ENCODE measurements around the gene CYP24A1.

DNA sequence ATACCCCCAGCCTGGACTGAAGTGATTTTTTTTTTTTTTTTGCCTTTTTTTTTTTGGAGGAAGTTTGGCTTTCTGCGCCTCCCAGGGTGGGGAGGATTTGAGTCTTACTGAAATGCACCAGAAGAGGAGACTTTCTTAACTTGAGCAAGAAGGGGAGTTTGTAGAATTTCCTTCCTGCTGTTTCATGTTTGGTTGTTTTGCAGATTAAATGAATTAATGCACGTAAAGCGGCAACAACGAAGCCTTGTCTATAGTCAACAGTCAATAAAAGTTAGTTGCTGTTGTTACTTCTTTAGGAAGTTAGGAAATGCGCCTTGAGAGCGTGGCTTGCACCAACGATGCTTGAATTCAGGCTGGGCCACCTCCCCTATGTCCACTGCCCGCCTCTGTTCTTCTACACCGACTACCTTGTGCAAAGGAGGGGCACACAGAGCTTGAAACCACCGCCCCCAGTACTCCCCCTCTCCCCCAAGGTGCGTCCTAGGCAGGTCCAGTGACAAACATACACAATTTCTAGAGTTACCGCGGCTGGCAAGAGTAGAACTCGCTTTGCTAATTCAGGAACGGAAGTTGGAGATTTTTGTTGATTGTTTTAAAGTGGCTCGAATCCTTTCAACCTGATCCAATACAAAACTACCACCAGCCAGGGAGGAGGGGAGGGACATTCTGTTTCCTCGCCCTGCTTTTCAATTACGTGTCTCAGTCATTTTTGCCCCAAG is 830 bp upstream of the CYP24A1 start:
- TF ChIP-seq, protein P1, sequence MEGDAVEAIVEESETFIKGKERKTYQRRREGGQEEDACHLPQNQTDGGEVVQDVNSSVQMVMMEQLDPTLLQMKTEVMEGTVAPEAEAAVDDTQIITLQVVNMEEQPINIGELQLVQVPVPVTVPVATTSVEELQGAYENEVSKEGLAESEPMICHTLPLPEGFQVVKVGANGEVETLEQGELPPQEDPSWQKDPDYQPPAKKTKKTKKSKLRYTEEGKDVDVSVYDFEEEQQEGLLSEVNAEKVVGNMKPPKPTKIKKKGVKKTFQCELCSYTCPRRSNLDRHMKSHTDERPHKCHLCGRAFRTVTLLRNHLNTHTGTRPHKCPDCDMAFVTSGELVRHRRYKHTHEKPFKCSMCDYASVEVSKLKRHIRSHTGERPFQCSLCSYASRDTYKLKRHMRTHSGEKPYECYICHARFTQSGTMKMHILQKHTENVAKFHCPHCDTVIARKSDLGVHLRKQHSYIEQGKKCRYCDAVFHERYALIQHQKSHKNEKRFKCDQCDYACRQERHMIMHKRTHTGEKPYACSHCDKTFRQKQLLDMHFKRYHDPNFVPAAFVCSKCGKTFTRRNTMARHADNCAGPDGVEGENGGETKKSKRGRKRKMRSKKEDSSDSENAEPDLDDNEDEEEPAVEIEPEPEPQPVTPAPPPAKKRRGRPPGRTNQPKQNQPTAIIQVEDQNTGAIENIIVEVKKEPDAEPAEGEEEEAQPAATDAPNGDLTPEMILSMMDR (IDR thresholded peaks at IDR 0.05; ENCODE audit: poor library complexity, severe bottlenecking), result no peak
- TF ChIP-seq EZH2 (IDR thresholded peaks at IDR 0.05; ENCODE audit: borderline replicate concordance, insufficient read depth, low read length, poor library complexity, severe bottlenecking) (no peak), POLR2AphosphoS5 (IDR thresholded peaks at IDR 0.05) (no peak), MXI1 (conservative IDR thresholded peaks at IDR 0.05; ENCODE audit: poor library complexity, severe bottlenecking) (no peak), EP300 (conservative IDR thresholded peaks at IDR 0.05; ENCODE audit: poor library complexity, severe bottlenecking) (no peak), SMC3 (conservative IDR thresholded peaks at IDR 0.05; ENCODE audit: poor library complexity) (no peak)
